ENCODE measurements around the gene POLR3E.

POLR3E gene

GRCh38 chr16:22297114-22297870 lies at the start of gene POLR3E:
Gene POLR3E, plus strand, starts transcription at chr16:22297409. Its CDS starts 5,560 bp downstream, at chr16:22302969.
- DNase-seq = peak; percentile 100

GRCh38 chr16:22250522-22250921 lies 46.7 kb upstream of the POLR3E start:
- DNase-seq = no peak

- no peak for DNase-seq
These were observed 44.9 kb upstream of the POLR3E start for GRCh38 chr16:22252317-22252716.

GRCh38 chr16:22253272-22253671 lies 43.9 kb upstream of the POLR3E start:
- no peak for DNase-seq

- no peak for DNase-seq
These were observed 41.9 kb upstream of the POLR3E start for GRCh38 chr16:22255335-22255734.

- DNase-seq = no peak
These were observed 39.8 kb upstream of the POLR3E start for GRCh38 chr16:22257440-22257839.

GRCh38 chr16:22260490-22260889 lies 36.7 kb upstream of the POLR3E start:
- DNase-seq = no peak

- no peak for DNase-seq
These were observed 34.7 kb upstream of the POLR3E start for GRCh38 chr16:22262460-22262859.

- no peak for DNase-seq
These were observed 32.4 kb upstream of the POLR3E start for GRCh38 chr16:22264786-22265185.

- DNase-seq = no peak
These were observed 31.9 kb upstream of the POLR3E start for GRCh38 chr16:22265351-22265750.

- DNase-seq = no peak
These were observed 30.7 kb upstream of the POLR3E start for GRCh38 chr16:22266546-22266945.

- DNase-seq = no peak
These were observed 29.4 kb upstream of the POLR3E start for GRCh38 chr16:22267764-22268163.

- no peak for DNase-seq
These were observed 26.7 kb upstream of the POLR3E start for GRCh38 chr16:22270525-22270924.

- DNase-seq = no peak
These were observed 24.1 kb upstream of the POLR3E start for GRCh38 chr16:22272870-22273650.

GRCh38 chr16:22274916-22275315 lies 22.3 kb upstream of the POLR3E start:
- no peak for DNase-seq

- DNase-seq = no peak
These were observed 18.6 kb upstream of the POLR3E start for GRCh38 chr16:22278441-22279230.

- no peak for DNase-seq
These were observed 14.8 kb upstream of the POLR3E start for GRCh38 chr16:22282254-22282892.

- DNase-seq = no peak
These were observed 12.6 kb upstream of the POLR3E start for GRCh38 chr16:22284637-22285036.

GRCh38 chr16:22285080-22285479 lies 12.1 kb upstream of the POLR3E start:
- no peak for DNase-seq

GRCh38 chr16:22291020-22291419 lies 6.2 kb upstream of the POLR3E start:
- no peak for DNase-seq

GRCh38 chr16:22291860-22292318 lies 5.3 kb upstream of the POLR3E start:
- DNase-seq = no peak

- DNase-seq = no peak
These were observed 4.9 kb upstream of the POLR3E start for GRCh38 chr16:22292320-22292719.

Measured in right forelimb (tissue), 1 donor.